Trophoblast cell (in vitro differentiated cells and primary cell): ENCODE results near the gene SLAMF1.
A peak's percentile ranks its signal among the peaks of the same experiment; 100 is the strongest.

Experiments
- DNase-seq, 2 donors: peaks; one replicate each; pipeline ENCODE4 v3.0.0-alpha.2; 2016
- H2AFZ ChIP-seq: 2 replicates; pipeline ENCODE4 v1.6.1; 2013; ENCODE audit warnings: low read length, moderate library complexity, mild to moderate bottlenecking; ENCODE audit not compliant: insufficient read depth, poor library complexity
- H2AK5ac ChIP-seq: 2 replicates; pipeline ENCODE4 v1.6.1; 2013; ENCODE audit warnings: mild to moderate bottlenecking, low read length
- H2BK120ac ChIP-seq: 2 replicates; pipeline ENCODE4 v1.6.1; 2013; ENCODE audit warnings: low read length, mild to moderate bottlenecking, moderate library complexity; ENCODE audit not compliant: insufficient read depth, poor library complexity
- H2BK12ac ChIP-seq: 2 replicates; pipeline ENCODE4 v1.6.1; 2013; ENCODE audit warnings: mild to moderate bottlenecking, low read length, moderate library complexity
- H2BK5ac ChIP-seq: 2 replicates; pipeline ENCODE4 v1.6.1; 2013; ENCODE audit warnings: low read length, low read depth, moderate library complexity, mild to moderate bottlenecking; ENCODE audit not compliant: poor library complexity
- H3K14ac ChIP-seq: 2 replicates; pipeline ENCODE4 v1.6.1; 2013; ENCODE audit warnings: mild to moderate bottlenecking, low read length
- H3K18ac ChIP-seq: 2 replicates; pipeline ENCODE4 v1.6.1; 2013; ENCODE audit warnings: mild to moderate bottlenecking, low read length
- H3K23ac ChIP-seq: 2 replicates; pipeline ENCODE4 v1.6.1; 2013; ENCODE audit warnings: low read length
- H3K27ac ChIP-seq: 2 replicates; pipeline ENCODE4 v1.5.1; 2013; ENCODE audit warnings: low read depth, mild to moderate bottlenecking, inconsistent platforms, low read length, moderate library complexity
- H3K27me3 ChIP-seq: 2 replicates; pipeline ENCODE4 v1.6.1; 2013; ENCODE audit warnings: inconsistent platforms, mild to moderate bottlenecking, low read length, moderate library complexity; ENCODE audit not compliant: insufficient read depth
- H3K36me3 ChIP-seq, 2 experiments: 1 replicate in 1 of 2; 2 replicates in 1 of 2; pipeline ENCODE4 v1.6.1; 2013; ENCODE audit warnings: low read length in 2 of 2, mild to moderate bottlenecking in 2 of 2, moderate library complexity in 1 of 2; ENCODE audit not compliant: insufficient read depth in 2 of 2, control insufficient read depth in 1 of 2
- H3K4ac ChIP-seq: 2 replicates; pipeline ENCODE4 v1.6.1; 2013; ENCODE audit warnings: low read depth, mild to moderate bottlenecking, low read length, moderate library complexity
- H3K4me1 ChIP-seq, 2 experiments: 1 replicate in 1 of 2; 2 replicates in 1 of 2; pipeline ENCODE4 v1.6.1; 2013; ENCODE audit warnings: low read length in 2 of 2, mild to moderate bottlenecking in 2 of 2, moderate library complexity in 1 of 2; ENCODE audit not compliant: insufficient read depth in 2 of 2, control insufficient read depth in 1 of 2
- H3K4me2 ChIP-seq: 2 replicates; pipeline ENCODE4 v1.6.1; 2013; ENCODE audit warnings: inconsistent platforms, mild to moderate bottlenecking, low read length, moderate library complexity
- H3K4me3 ChIP-seq: 2 replicates; pipeline ENCODE4 v1.5.1; 2013; ENCODE audit warnings: mild to moderate bottlenecking, low read depth, low read length, inconsistent platforms
- H3K79me1 ChIP-seq: one replicate; pipeline ENCODE4 v1.6.1; 2013; ENCODE audit warnings: low read length
- H3K79me2 ChIP-seq: 2 replicates; pipeline ENCODE4 v1.6.1; 2013; ENCODE audit warnings: low read length, mild to moderate bottlenecking; ENCODE audit not compliant: control insufficient read depth, insufficient read depth, poor library complexity
- H3K9ac ChIP-seq: 2 replicates; pipeline ENCODE4 v1.6.1; 2013; ENCODE audit warnings: mild to moderate bottlenecking, low read length
- H3K9me3 ChIP-seq: 2 replicates; pipeline ENCODE4 v1.6.1; 2013; ENCODE audit warnings: low read depth, mild to moderate bottlenecking, control low read depth, inconsistent platforms, low read length; ENCODE audit not compliant: insufficient read depth
- H4K12ac ChIP-seq: 2 replicates; pipeline ENCODE4 v1.6.1; 2013; ENCODE audit warnings: low read depth, mild to moderate bottlenecking, low read length, moderate library complexity
- H4K8ac ChIP-seq: 2 replicates; pipeline ENCODE4 v1.6.1; 2013; ENCODE audit warnings: low read depth, mild to moderate bottlenecking, low read length, moderate library complexity
- H4K91ac ChIP-seq: one replicate; pipeline ENCODE4 v1.6.1; 2013; ENCODE audit warnings: low read depth, mild to moderate bottlenecking, low read length, moderate library complexity
- WGBS: extraction: QIAGEN DNeasy Blood & Tissue Kit; methylation state at CpG from one replicate; pipeline ENCODE4 v1.1.7; 2013; ENCODE audit warnings: missing lambda C conversion rate; ENCODE audit not compliant: insufficient read length, insufficient coverage; ENCODE audit errors: extremely low coverage; 5-methylcytosine and 5-hydroxymethylcytosine counted together

SLAMF1 gene

DNA sequence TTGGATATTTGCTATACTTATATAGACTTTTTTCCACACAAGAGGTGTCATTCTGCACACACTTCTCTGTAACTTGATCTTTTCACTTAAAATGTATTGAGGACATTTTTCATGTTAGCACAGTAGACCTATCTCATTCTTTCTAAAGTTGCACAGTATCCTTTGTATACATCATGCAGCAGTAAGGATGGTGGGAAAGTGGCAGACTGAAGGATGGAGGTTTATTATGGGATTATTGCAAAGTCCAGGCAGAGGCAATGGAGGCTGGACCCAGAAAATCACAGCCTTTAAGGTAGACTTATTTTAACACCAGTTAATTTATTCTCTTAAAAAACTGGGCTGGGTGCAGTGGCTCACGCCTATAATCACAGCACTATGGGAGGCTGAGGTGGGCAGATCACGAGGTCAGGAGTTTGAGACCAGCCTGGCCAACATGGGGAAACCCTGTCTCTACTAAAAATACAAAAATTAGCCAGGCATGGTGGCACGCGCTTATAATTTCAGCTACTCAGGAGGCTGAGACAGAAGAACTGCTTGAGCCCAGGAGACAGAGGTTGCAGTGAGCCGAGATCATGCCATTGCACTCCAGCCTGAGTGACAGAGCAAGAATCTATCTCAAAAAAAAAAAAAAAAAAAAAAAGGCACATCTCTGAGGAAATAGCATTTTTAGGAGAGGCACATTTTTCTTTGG is 25.8 kb downstream of the SLAMF1 start:
- H3K4me1 ChIP-seq: peaks cover 0 to 3% of the 10 kb centered on the region in 2 experiments

GRCh38 chr1:160619742-160620277 is 27.0 kb downstream of the SLAMF1 start:
- H2AK5ac ChIP-seq: no peak overlapping the region
- H3K23ac ChIP-seq: no peak overlapping the region
- no peak overlapping the region for H3K9ac ChIP-seq
- H2BK120ac ChIP-seq: no peak overlapping the region
- no peak overlapping the region for H4K91ac ChIP-seq
- no peaks in the 10 kb centered on the region for H3K79me2 ChIP-seq
- H3K4me3 ChIP-seq: no peak overlapping the region
- no peak overlapping the region for H2AFZ ChIP-seq
- H4K8ac ChIP-seq: no peak overlapping the region
- no CpG with 5 or more reads among the region's 4 CpGs for WGBS
- no peaks in the 10 kb centered on the region for H3K36me3 ChIP-seq
- no peak for DNase-seq
- H2BK12ac ChIP-seq: no peak overlapping the region
- no peak overlapping the region for H3K14ac ChIP-seq
- no peak overlapping the region for H3K4me2 ChIP-seq
- peaks cover 0 to 3% of the 10 kb centered on the region in 2 experiments for H3K4me1 ChIP-seq
- H2BK5ac ChIP-seq: no peak overlapping the region
- no peak overlapping the region for H3K27ac ChIP-seq
- H3K18ac ChIP-seq: no peak overlapping the region
- no peaks in the 10 kb centered on the region for H3K79me1 ChIP-seq
- H4K12ac ChIP-seq: no peak overlapping the region
- H3K4ac ChIP-seq: no peak overlapping the region
- H3K27me3 ChIP-seq: no peaks in the 10 kb centered on the region
- H3K9me3 ChIP-seq: no peaks in the 10 kb centered on the region

More for the DNA sequence above, 25.8 kb downstream of the SLAMF1 start:
- no CpG with 5 or more reads among the region's 5 CpGs for WGBS
- no peak overlapping the region for H2BK5ac ChIP-seq
- H4K8ac ChIP-seq: no peak overlapping the region
- no peak overlapping the region for H3K27ac ChIP-seq
- H3K23ac ChIP-seq: no peak overlapping the region
- DNase-seq: no peak
- H4K12ac ChIP-seq: no peak overlapping the region
- no peaks in the 10 kb centered on the region for H3K27me3 ChIP-seq
- no peak overlapping the region for H3K9ac ChIP-seq
- no peak overlapping the region for H4K91ac ChIP-seq
- no peak overlapping the region for H3K4ac ChIP-seq
- no peak overlapping the region for H3K18ac ChIP-seq
- H3K36me3 ChIP-seq: no peaks in the 10 kb centered on the region
- no peaks in the 10 kb centered on the region for H3K79me1 ChIP-seq
- no peak overlapping the region for H2BK12ac ChIP-seq
- no peak overlapping the region for H2AK5ac ChIP-seq
- no peak overlapping the region for H3K14ac ChIP-seq
- H2AFZ ChIP-seq: no peak overlapping the region
- no peak overlapping the region for H3K4me2 ChIP-seq
- H3K9me3 ChIP-seq: no peaks in the 10 kb centered on the region
- H3K79me2 ChIP-seq: no peaks in the 10 kb centered on the region
- H2BK120ac ChIP-seq: no peak overlapping the region
- H3K4me3 ChIP-seq: no peak overlapping the region

- Histone ChIP-seq H3K18ac (no peak overlapping the region), H4K12ac (no peak overlapping the region), H4K91ac (no peak overlapping the region), H2BK120ac (no peak overlapping the region), H3K79me2 (no peaks in the 10 kb centered on the region), H2AFZ (no peak overlapping the region), H2BK5ac (no peak overlapping the region), H4K8ac (no peak overlapping the region), H3K9ac (no peak overlapping the region), H3K23ac (no peak overlapping the region), H3K36me3 (no peaks in the 10 kb centered on the region), H3K4me2 (no peak overlapping the region), H3K14ac (no peak overlapping the region), H3K4me3 (no peak overlapping the region), H3K27ac (no peak overlapping the region), H3K4me1 (peaks cover 0 to 3% of the 10 kb centered on the region in 2 experiments), H2BK12ac (no peak overlapping the region), H2AK5ac (no peak overlapping the region), H3K27me3 (no peaks in the 10 kb centered on the region), H3K79me1 (no peaks in the 10 kb centered on the region), H3K9me3 (no peaks in the 10 kb centered on the region), H3K4ac (no peak overlapping the region)
- WGBS: no CpG with 5 or more reads among the region's 3 CpGs
- DNase-seq: peak in 1 of 2 donors; percentile 30
These were observed 28.0 kb downstream of the SLAMF1 start for GRCh38 chr1:160618763-160619274.

- H4K91ac ChIP-seq: no peak overlapping the region
- no peak overlapping the region for H2AK5ac ChIP-seq
- H2BK120ac ChIP-seq: no peak overlapping the region
- H4K8ac ChIP-seq: no peak overlapping the region
- H3K4ac ChIP-seq: no peak overlapping the region
- no peak overlapping the region for H3K14ac ChIP-seq
- no peaks in the 10 kb centered on the region for H3K79me2 ChIP-seq
- no peaks in the 10 kb centered on the region for H3K36me3 ChIP-seq
- H2BK12ac ChIP-seq: no peak overlapping the region
- no peak overlapping the region for H3K27ac ChIP-seq
- H3K27me3 ChIP-seq: no peaks in the 10 kb centered on the region
- H3K4me2 ChIP-seq: peak overlapping the region; percentile 19
- H4K12ac ChIP-seq: no peak overlapping the region
- H3K18ac ChIP-seq: no peak overlapping the region
- H3K9me3 ChIP-seq: no peaks in the 10 kb centered on the region
- DNase-seq: no peak
- no CpG with 5 or more reads among the region's 1 CpG for WGBS
- H3K4me3 ChIP-seq: no peak overlapping the region
- H3K79me1 ChIP-seq: no peaks in the 10 kb centered on the region
- no peak overlapping the region for H2BK5ac ChIP-seq
- H3K23ac ChIP-seq: no peak overlapping the region
- H3K9ac ChIP-seq: no peak overlapping the region
- H2AFZ ChIP-seq: no peak overlapping the region
- peaks cover 0 to 3% of the 10 kb centered on the region in 2 experiments for H3K4me1 ChIP-seq
These were observed 28.5 kb downstream of the SLAMF1 start for GRCh38 chr1:160618327-160618726.
